Left ventricle myocardium inferior (tissue), 1 donor: ENCODE data around the gene MED13L. TPM values are rescaled to one million over a fixed set of nuclear protein-coding genes. Genes with fewer than 3 reads are reported as not detected.

Experiments
- DNase-seq: peaks from one replicate; pipeline ENCODE4 v3.0.0-alpha.2; 2020
- H3K27ac ChIP-seq: fragments of 200-600 bp; replicated peaks from 2 replicates; pipeline ENCODE4 v1.8.0; 2021
- H3K27me3 ChIP-seq: fragments of 200-600 bp; 2 replicates; pipeline ENCODE4 v1.8.0; 2021; ENCODE audit warnings: low read depth
- H3K36me3 ChIP-seq: fragments of 200-600 bp; 2 replicates; pipeline ENCODE4 v1.8.0; 2021
- H3K4me1 ChIP-seq: fragments of 200-600 bp; 2 replicates; pipeline ENCODE4 v1.8.0; 2021
- H3K4me3 ChIP-seq: fragments of 200-600 bp; 2 replicates; pipeline ENCODE4 v1.8.0; 2021; ENCODE audit warnings: mild to moderate bottlenecking, moderate library complexity
- H3K9me3 ChIP-seq: fragments of 200-600 bp; replicated peaks from 2 replicates; pipeline ENCODE4 v1.8.0; 2021
- CTCF ChIP-seq: fragments of 200-600 bp; IDR thresholded peaks from 2 replicates; pipeline ENCODE4 v1.8.0; 2021; ENCODE audit warnings: antibody characterized with exemption, mild to moderate bottlenecking, borderline replicate concordance
- intact Hi-C: fragments of 100-400 bp; cut with micrococcal nuclease; formaldehyde crosslinking; loops from one replicate; pipeline ENCODE4 v1.11.0; 2022
- total RNA-seq: library from RNA; stranded (reverse); fragmentation: NEBNext Ultra II Directional; extraction: Animal tissue kit (Norgen Biotek cat#: 25700); gene quantifications from one replicate; pipeline ENCODE4 v1.2.1, GENCODE V29; 2021
- donor health status: DM: no; HTN: yes; CAD: no; lungs with severe emphysema.

The MED13L gene
- total RNA-seq, 1 donor from 2014 or later = 55.0 TPM

- TF ChIP-seq CTCF = no peak
- peaks cover 11% of the 10 kb centered on the region for H3K27me3 ChIP-seq
- no peaks in the 10 kb centered on the region for H3K9me3 ChIP-seq
- no peaks in the 10 kb centered on the region for H3K36me3 ChIP-seq
- H3K4me1 ChIP-seq = peaks cover 7% of the 10 kb centered on the region
- intact Hi-C loops = no loop called here
- no peak overlapping the region for H3K4me3 ChIP-seq
- H3K27ac ChIP-seq = no peak overlapping the region
- no peak for DNase-seq
Observed at GRCh38 chr12:116297224-116297834, 19.8 kb upstream of the MED13L start.

GRCh38 chr12:116295327-116296263, 18.1 kb upstream of the MED13L start:
- H3K9me3 ChIP-seq = no peaks in the 10 kb centered on the region
- no peaks in the 10 kb centered on the region for H3K36me3 ChIP-seq
- no peak for DNase-seq
- peaks cover 11% of the 10 kb centered on the region for H3K27me3 ChIP-seq
- no peak overlapping the region for H3K27ac ChIP-seq
- peaks cover 7% of the 10 kb centered on the region for H3K4me1 ChIP-seq
- no peak for TF ChIP-seq CTCF
- intact Hi-C loops = no loop called here
- no peak overlapping the region for H3K4me3 ChIP-seq

GRCh38 chr12:116294454-116295165, 17.1 kb upstream of the MED13L start:
- H3K36me3 ChIP-seq = no peaks in the 10 kb centered on the region
- TF ChIP-seq CTCF = no peak
- DNase-seq = no peak
- H3K4me1 ChIP-seq = peaks cover 7% of the 10 kb centered on the region
- intact Hi-C loops = no loop called here
- no peaks in the 10 kb centered on the region for H3K9me3 ChIP-seq
- H3K4me3 ChIP-seq = no peak overlapping the region
- H3K27me3 ChIP-seq = peaks cover 4% of the 10 kb centered on the region
- H3K27ac ChIP-seq = no peak overlapping the region

GRCh38 chr12:116293687-116294453, 16.4 kb upstream of the MED13L start:
- intact Hi-C loops = no loop called here
- no peak for TF ChIP-seq CTCF
- Histone ChIP-seq H3K27me3 (no peaks in the 10 kb centered on the region), H3K36me3 (no peaks in the 10 kb centered on the region), H3K4me1 (peaks cover under 1% of the 10 kb centered on the region), H3K4me3 (no peak overlapping the region), H3K27ac (no peak overlapping the region), H3K9me3 (no peaks in the 10 kb centered on the region)
- no peak for DNase-seq

- H3K4me1 ChIP-seq = no peaks in the 10 kb centered on the region
- no peaks in the 10 kb centered on the region for H3K9me3 ChIP-seq
- no peaks in the 10 kb centered on the region for H3K36me3 ChIP-seq
- TF ChIP-seq CTCF = no peak
- H3K27ac ChIP-seq = no peak overlapping the region
- no peak for DNase-seq
- H3K27me3 ChIP-seq = no peaks in the 10 kb centered on the region
- intact Hi-C loops = no loop called here
- H3K4me3 ChIP-seq = no peak overlapping the region
Observed at GRCh38 chr12:116291218-116291617, 13.7 kb upstream of the MED13L start.
